Heart right ventricle (tissue), 16 donors: ENCODE measurements around the gene MCF2L2. TPM values are rescaled to one million over a fixed set of nuclear protein-coding genes. Genes with fewer than 3 reads are reported as not detected.

Experiments
- ATAC-seq, 8 donors: fragments of 200-7000 bp; cut with Tn5 transposase; one replicate each; pipeline ENCODE4 v1.9.1; 2020; ENCODE audit warnings: mild to moderate bottlenecking in 8 of 8, moderate library complexity in 8 of 8, moderate number of reproducible peaks in 1 of 8
- DNase-seq, 2 donors: peaks; one replicate each; pipeline ENCODE4 v3.0.0-alpha.2; 2020
- H3K27ac ChIP-seq, 10 donors: fragments of 200-600 bp; sonication (generic) in 2 of 10; one replicate each; pipeline versions ENCODE4 v1.5.0 to v1.8.0; 2020 to 2022; ENCODE audit warnings: mild to moderate bottlenecking in 3 of 10
- H3K27me3 ChIP-seq, 7 donors: fragments of 200-600 bp; one replicate each; pipeline ENCODE4 v1.8.0; 2021 to 2022; ENCODE audit warnings: mild to moderate bottlenecking in 2 of 7
- H3K36me3 ChIP-seq, 9 donors: fragments of 200-600 bp; sonication (generic) in 1 of 9; one replicate each; pipeline versions ENCODE4 v1.5.0 to v1.8.0; 2020 to 2022; ENCODE audit warnings: mild to moderate bottlenecking in 2 of 9
- H3K4me1 ChIP-seq, 9 donors: fragments of 200-600 bp; sonication (generic) in 1 of 9; one replicate each; pipeline versions ENCODE4 v1.5.0 to v1.8.0; 2020 to 2022; ENCODE audit warnings: mild to moderate bottlenecking in 4 of 9
- H3K4me3 ChIP-seq, 10 donors: fragments of 200-600 bp; sonication (generic) in 2 of 10; one replicate each; pipeline versions ENCODE4 v1.5.0 to v1.8.0; 2020 to 2022; ENCODE audit warnings: mild to moderate bottlenecking in 7 of 10, moderate library complexity in 2 of 10
- H3K9me3 ChIP-seq, 11 donors: fragments of 200-600 bp in 10 of 11; sonication (generic) in 2 of 11; one replicate each; pipeline versions ENCODE4 v1.5.0 to v1.8.0; 2013 to 2022; ENCODE audit warnings: mild to moderate bottlenecking in 2 of 11, control low read depth in 1 of 11, moderate library complexity in 1 of 11
- WGBS, 2 donors: extraction: QIAGEN DNeasy Blood & Tissue Kit; methylation state at CpG; one replicate each; pipeline ENCODE4 v1.1.7; 2013; ENCODE audit warnings: inconsistent platforms in 1 of 2; 5-methylcytosine and 5-hydroxymethylcytosine counted together
- intact Hi-C, 10 donors: fragments of 100-400 bp; cut with DNase I; formaldehyde crosslinking; loops; one replicate each; pipeline versions ENCODE4 v1.11.1 to v1.14.2; 2022
- polyA plus RNA-seq, 2 donors: library from polyadenylated mRNA; stranded (reverse); fragments of 200-250 nt; gene quantifications; one replicate each; pipeline ENCODE4 v1.2.3, GENCODE V29; 2013
- total RNA-seq, 10 donors: library from RNA; stranded (reverse); fragmentation: NEBNext Ultra II Directional in 3 of 10; extraction: Animal tissue kit (Norgen Biotek cat#: 25700) in 3 of 10; gene quantifications; one replicate each; pipeline versions ENCODE4 v1.2.1 to v1.2.4, GENCODE V29; 2021 to 2023
- TF ChIP-seq, protein P1 (sequence below), 9 donors: fragments of 200-600 bp; sonication (generic) in 2 of 9; IDR thresholded peaks; one replicate each; pipeline versions ENCODE4 v1.5.0 to v1.8.0; 2021 to 2022; ENCODE audit warnings: antibody characterized with exemption in 9 of 9, mild to moderate bottlenecking in 5 of 9, moderate library complexity in 1 of 9
- donor health status: Arrhythmogenic right ventricular cardiomyopathy.
- donor health status: ischemic (EF 13 %, LVEDD 7.1; RV severe dilation, severe dysfunction).
- donor health status: healthy with polysubstance abuse.
- donor health status: DM: no; HTN: yes; CAD: no.
- donor health status: DM: no; HTN: no; CAD: no.
- donor health status: ischemic (EF 25% LVEDD 6.9; RV normal size, moderate dysfunction).
- donor health status: ischemic (EF 25% LVEDD 5.7; RV mildly dilated, moderate dysfunction).
- donor health status: healthy.
- donor health status: DM: yes; HTN: yes; CAD: no.
- donor health status: Ischemic cardiomyopathy.
- donor health status: ischemic (EF 35%, LVEDD 5.7; RV mildly dilated, moderate dysfunction).
- donor health status: nonischemic (EF 11% LVEDD 7.7; RV severe dilation, severe dysfunction).
- donor health status: DM: yes; HTN: yes; CAD: no.
- donor health status: PGD.
- donor health status: ischemic (EF 29% LVEDD 5.4; RV normal size, mild dysfunction).
- donor health status: nonischemic (EF 23%, LVEDD 6.1; RV moderate dilation, normal function).

MCF2L2 gene
- total and polyA plus RNA-seq, 12 donors: 0.09 to 1.5 (median 0.40) TPM; not detected in 1

DNA sequence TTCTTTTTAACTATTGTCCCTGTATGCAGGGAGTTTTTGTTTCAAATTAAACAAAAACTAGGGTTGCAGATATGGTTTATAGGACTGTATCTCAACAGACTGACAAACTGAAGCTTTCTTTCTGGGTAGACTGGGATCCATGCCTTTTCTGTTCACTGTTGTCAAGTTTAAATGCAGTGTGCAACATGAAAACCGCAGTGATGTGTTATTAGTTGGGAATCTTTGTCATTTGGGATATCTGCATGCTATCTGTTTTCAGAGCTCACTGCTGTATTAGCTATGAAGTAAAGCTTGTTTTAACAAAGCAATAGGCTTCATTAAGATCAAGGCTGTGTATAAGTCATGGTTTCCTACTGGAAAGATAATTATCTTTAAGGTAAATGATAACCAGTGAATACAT lies 21.4 kb upstream of the MCF2L2 start:
- H3K27ac ChIP-seq: peak overlapping the region in 6 of 10 donors; percentile 84 to 92 (median 87)
- peaks cover 0 to 3% (median 0%) of the 10 kb centered on the region in 11 donors for H3K9me3 ChIP-seq
- H3K36me3 ChIP-seq: peaks cover 0 to 34% (median 7%) of the 10 kb centered on the region in 9 donors
- peaks cover 0 to 38% (median 21%) of the 10 kb centered on the region in 9 donors for H3K4me1 ChIP-seq
- no peaks in the 10 kb centered on the region for H3K27me3 ChIP-seq
- ATAC-seq: no peak
- WGBS, 2 donors: 42 to 44% methylated on average over 1 of the region's 1 CpG
- DNase-seq: no peak
- intact Hi-C loops: no loop called here
- TF ChIP-seq, protein P1, sequence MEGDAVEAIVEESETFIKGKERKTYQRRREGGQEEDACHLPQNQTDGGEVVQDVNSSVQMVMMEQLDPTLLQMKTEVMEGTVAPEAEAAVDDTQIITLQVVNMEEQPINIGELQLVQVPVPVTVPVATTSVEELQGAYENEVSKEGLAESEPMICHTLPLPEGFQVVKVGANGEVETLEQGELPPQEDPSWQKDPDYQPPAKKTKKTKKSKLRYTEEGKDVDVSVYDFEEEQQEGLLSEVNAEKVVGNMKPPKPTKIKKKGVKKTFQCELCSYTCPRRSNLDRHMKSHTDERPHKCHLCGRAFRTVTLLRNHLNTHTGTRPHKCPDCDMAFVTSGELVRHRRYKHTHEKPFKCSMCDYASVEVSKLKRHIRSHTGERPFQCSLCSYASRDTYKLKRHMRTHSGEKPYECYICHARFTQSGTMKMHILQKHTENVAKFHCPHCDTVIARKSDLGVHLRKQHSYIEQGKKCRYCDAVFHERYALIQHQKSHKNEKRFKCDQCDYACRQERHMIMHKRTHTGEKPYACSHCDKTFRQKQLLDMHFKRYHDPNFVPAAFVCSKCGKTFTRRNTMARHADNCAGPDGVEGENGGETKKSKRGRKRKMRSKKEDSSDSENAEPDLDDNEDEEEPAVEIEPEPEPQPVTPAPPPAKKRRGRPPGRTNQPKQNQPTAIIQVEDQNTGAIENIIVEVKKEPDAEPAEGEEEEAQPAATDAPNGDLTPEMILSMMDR (IDR thresholded peaks at IDR 0.05): no peak
- H3K4me3 ChIP-seq: peak overlapping the region in 7 of 10 donors; percentile 65 to 89 (median 74)

DNA sequence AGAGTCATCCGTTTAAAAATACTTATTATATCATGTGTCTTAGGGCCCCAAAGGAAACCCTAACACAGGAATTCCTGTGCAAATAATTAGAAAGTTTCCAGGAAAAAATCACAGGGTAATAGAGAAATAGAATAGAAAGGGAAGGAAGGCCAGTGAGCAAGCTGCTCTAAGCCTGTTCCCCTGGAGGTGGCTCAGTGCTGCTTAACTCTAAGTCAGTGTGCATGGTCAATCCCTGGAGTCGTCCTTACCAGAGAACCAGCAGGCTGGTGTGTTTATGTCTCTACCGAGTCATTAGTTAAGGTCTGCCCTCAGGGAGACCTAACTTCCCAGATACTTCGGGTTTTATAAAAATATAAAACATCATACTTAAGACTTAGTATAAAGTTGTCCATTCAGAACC lies 21.0 kb upstream of the MCF2L2 start:
- DNase-seq: peak in 1 of 2 donors; percentile 29
- TF ChIP-seq, protein P1 (IDR thresholded peaks at IDR 0.05): peak in 3 of 9 donors; percentile 7 to 20 (median 16)
- peak in 6 of 8 donors; percentile 37 to 55 (median 50) for ATAC-seq
- intact Hi-C loops: no loop called here
- Histone ChIP-seq H3K4me1 (peaks cover 0 to 36% (median 21%) of the 10 kb centered on the region in 9 donors), H3K9me3 (peaks cover 0 to 7% (median 0%) of the 10 kb centered on the region in 11 donors), H3K4me3 (peak overlapping the region in 8 of 10 donors; percentile 65 to 89 (median 74)), H3K36me3 (peaks cover 0 to 30% (median 3%) of the 10 kb centered on the region in 9 donors), H3K27me3 (no peaks in the 10 kb centered on the region), H3K27ac (peak overlapping the region in 7 of 10 donors; percentile 34 to 92 (median 87))
- 5 to 12% methylated on average over 4 of the region's 4 CpGs for WGBS, 2 donors

DNA sequence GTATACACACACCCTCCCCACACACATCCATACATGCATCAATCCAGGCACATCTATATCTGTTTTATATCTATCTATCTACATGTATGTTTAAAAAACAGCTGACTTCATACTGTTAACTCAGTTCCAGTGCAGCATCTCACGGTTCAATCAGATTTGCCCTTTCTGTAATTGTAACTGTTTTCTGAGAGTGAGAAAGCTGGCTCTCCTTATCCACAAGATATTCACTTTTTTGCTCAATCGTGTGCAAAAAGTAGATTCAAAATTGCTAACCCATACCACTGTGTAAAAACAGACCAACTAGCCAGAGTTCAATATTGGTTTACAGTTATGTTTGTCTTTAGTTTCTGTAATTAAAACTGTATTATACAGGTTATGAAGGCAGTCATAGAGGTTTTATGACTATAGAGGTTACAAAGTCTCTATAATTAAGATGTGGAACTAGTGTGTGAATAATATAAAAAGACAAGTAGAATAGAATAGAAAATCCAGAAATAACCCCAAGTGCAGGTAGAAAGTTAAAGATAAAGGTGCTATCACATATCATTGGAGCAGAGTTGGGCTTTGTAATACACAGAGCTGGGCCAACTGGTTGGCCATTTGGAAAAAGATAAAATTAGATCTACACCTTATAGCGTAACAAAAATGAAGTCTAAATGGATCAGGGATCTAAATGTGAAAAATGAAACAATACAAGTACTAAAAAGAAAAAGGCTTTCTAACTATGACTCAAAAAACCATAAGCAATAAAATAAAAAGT lies 20.1 kb upstream of the MCF2L2 start:
- intact Hi-C loops: no loop called here
- Histone ChIP-seq H3K9me3 (peaks cover 0 to 15% (median 8%) of the 10 kb centered on the region in 11 donors), H3K27me3 (no peaks in the 10 kb centered on the region), H3K4me3 (peak overlapping the region; percentile 64 to 89 (median 74)), H3K36me3 (peaks cover 0 to 22% (median 0%) of the 10 kb centered on the region in 9 donors), H3K4me1 (peaks cover 0 to 30% (median 21%) of the 10 kb centered on the region in 9 donors), H3K27ac (peak overlapping the region in 7 of 10 donors; percentile 84 to 92 (median 87))
- ATAC-seq: peak in 2 of 8 donors; percentile 31 to 41
- TF ChIP-seq, protein P1 (IDR thresholded peaks at IDR 0.05): no peak
- WGBS, 2 donors: 19 to 29% methylated on average over 3 of the region's 3 CpGs
- no peak for DNase-seq

DNA sequence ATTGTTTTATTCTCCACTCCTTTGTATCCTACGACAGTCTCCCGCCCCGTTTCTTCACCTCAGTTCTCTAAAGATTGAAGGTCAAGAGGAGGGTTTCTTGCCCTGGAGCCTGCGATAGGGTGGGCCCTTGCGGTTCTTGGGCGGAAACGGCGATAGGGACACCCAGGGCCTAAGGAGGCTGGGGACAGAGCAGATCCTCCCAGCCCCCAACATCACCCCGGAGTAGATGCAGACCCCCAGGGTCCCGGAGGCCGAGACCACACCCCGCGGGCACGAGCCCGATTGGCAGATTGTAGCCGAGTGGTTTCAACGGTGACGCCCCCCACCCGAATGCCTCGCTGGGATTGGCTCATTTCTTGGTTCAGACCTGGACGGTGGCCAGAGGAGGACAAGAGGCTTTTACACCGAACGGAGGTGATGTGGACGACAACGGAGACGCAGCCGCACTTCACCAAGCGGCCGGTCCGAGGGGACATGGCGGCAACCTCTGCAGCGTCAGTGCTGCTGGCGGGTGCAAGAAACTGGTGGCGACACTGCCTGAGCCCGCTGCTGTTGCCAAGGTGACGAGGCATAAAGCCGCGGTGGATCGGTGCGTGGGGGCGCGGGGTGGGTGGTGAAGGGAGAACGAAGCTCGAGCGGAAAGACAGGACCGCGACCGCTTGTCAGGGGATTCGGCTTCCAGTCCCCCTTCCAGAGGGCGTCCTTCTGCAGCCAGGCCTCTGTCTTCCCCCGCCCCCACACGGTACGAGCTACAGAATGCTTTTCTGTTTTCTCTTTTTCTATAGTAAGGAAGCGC lies 19.0 kb upstream of the MCF2L2 start:
- Histone ChIP-seq H3K9me3 (peaks cover 0 to 26% (median 11%) of the 10 kb centered on the region in 11 donors), H3K36me3 (peaks cover 0 to 10% (median 0%) of the 10 kb centered on the region in 9 donors), H3K4me3 (peak overlapping the region; percentile 64 to 89 (median 74)), H3K4me1 (peaks cover 0 to 29% (median 21%) of the 10 kb centered on the region in 9 donors), H3K27me3 (no peaks in the 10 kb centered on the region), H3K27ac (peak overlapping the region; percentile 66 to 92 (median 85))
- TF ChIP-seq, protein P1 (IDR thresholded peaks at IDR 0.05): peak in 1 of 9 donors; percentile 7
- intact Hi-C loops: no loop called here
- ATAC-seq (peak; percentile 86 to 94 (median 92)), DNase-seq (peak; percentile 85 to 92)
- 0 to 1% methylated on average over 54 of the region's 54 CpGs for WGBS, 2 donors
